SK-N-SH (cell line): ENCODE results near the gene GPR17. TPM values are rescaled to one million over a fixed set of nuclear protein-coding genes. Genes with fewer than 3 reads are reported as not detected.
A peak's percentile ranks its signal among the peaks of the same experiment; 100 is the strongest.

Source experiments
- CTCF ChIA-PET: fragments of 300-600, 350-600 bp; formaldehyde crosslinking; extraction: SDS; loops from one replicate; lab custom pipeline; 2021; lab: Yijun Ruan, JAX
- POLR2A ChIA-PET: fragments of 350-600 bp; sonication (Branson Sonifier 250); formaldehyde crosslinking; extraction: SDS; loops from one replicate; lab custom pipeline; 2020; ENCODE audit warnings: antibody characterized with exemption, inconsistent platforms; lab: Yijun Ruan, JAX
- DNase-seq: peaks from one replicate; pipeline ENCODE4 v3.0.0; 2012
- H2AFZ ChIP-seq: fragments of 200-600 bp; sonication (generic); 2 replicates; pipeline ENCODE4 v1.8.1; 2016; ENCODE audit warnings: antibody characterized with exemption, mild to moderate bottlenecking, low read depth
- H3F3A ChIP-seq: fragments of 200-600 bp; sonication (generic); replicated peaks from 2 replicates; pipeline ENCODE3; 2016; ENCODE audit warnings: antibody characterized with exemption, mild to moderate bottlenecking; ENCODE audit not compliant: insufficient read depth
- H3K27ac ChIP-seq, 2 experiments: fragments of 200-500 bp in 1 of 2; fragments of 200-600 bp in 1 of 2; sonication (Bioruptor generic) in 1 of 2; sonication (generic), shearing (Covaris generic) in 1 of 2; 2 replicates each; pipeline versions ENCODE4 v1.5.1 to v1.6.1; 2014 to 2016; ENCODE audit warnings: low read depth in 2 of 2, inconsistent platforms in 1 of 2, low read length in 1 of 2, mild to moderate bottlenecking in 1 of 2, mixed read lengths in 1 of 2
- H3K27me3 ChIP-seq: fragments of 200-600 bp; sonication (generic), shearing (Covaris generic); 2 replicates; pipeline ENCODE4 v1.6.1; 2016; ENCODE audit warnings: mixed run types; ENCODE audit not compliant: insufficient read depth
- H3K36me3 ChIP-seq, 2 experiments: fragments of 200-500 bp in 1 of 2; fragments of 200-600 bp in 1 of 2; sonication (Bioruptor generic) in 1 of 2; sonication (generic) in 1 of 2; replicated peaks in 1 of 2; 2 replicates each; pipeline versions ENCODE3 to v1.5.1; 2014 to 2016; ENCODE audit warnings: low read length in 1 of 2, mild to moderate bottlenecking in 1 of 2; ENCODE audit not compliant: insufficient read depth in 2 of 2, control insufficient read depth in 1 of 2
- H3K4me1 ChIP-seq, 2 experiments: fragments of 200-500 bp in 1 of 2; fragments of 200-600 bp in 1 of 2; sonication (Bioruptor generic) in 1 of 2; sonication (generic), shearing (Covaris generic) in 1 of 2; 2 replicates each; pipeline versions ENCODE4 v1.5.1 to v1.6.1; 2014 to 2016; ENCODE audit warnings: low read depth in 1 of 2, low read length in 1 of 2, mixed run types in 1 of 2; ENCODE audit not compliant: insufficient read depth in 2 of 2, control insufficient read depth in 1 of 2
- H3K4me2 ChIP-seq: fragments of 200-600 bp; sonication (generic), shearing (Covaris generic); 2 replicates; pipeline ENCODE4 v1.6.1; 2017; ENCODE audit warnings: mixed run types
- H3K4me3 ChIP-seq, 2 experiments: fragments of 200-500 bp in 1 of 2; fragments of 200-600 bp in 1 of 2; sonication (Bioruptor generic) in 1 of 2; sonication (generic), shearing (Covaris generic) in 1 of 2; 2 replicates each; pipeline versions ENCODE4 v1.5.1 to v1.8.1; 2014 to 2016; ENCODE audit warnings: low read depth in 2 of 2, inconsistent platforms in 1 of 2, low read length in 1 of 2, mild to moderate bottlenecking in 1 of 2, mixed read lengths in 1 of 2, moderate library complexity in 1 of 2
- H3K79me2 ChIP-seq: fragments of 200-600 bp; sonication (generic); 2 replicates; pipeline ENCODE4 v1.8.1; 2017; ENCODE audit warnings: mild to moderate bottlenecking; ENCODE audit not compliant: insufficient read depth
- H3K9ac ChIP-seq: fragments of 200-600 bp; sonication (generic); 2 replicates; pipeline ENCODE4 v1.6.1; 2017; ENCODE audit warnings: mixed run types
- H3K9me2 ChIP-seq: fragments of 200-600 bp; sonication (generic); 2 replicates; pipeline ENCODE4 v1.6.1; 2017; ENCODE audit warnings: mixed run types
- H3K9me3 ChIP-seq: fragments of 200-600 bp; sonication (generic); 2 replicates; pipeline ENCODE4 v1.6.1; 2017; ENCODE audit warnings: mixed run types, mild to moderate bottlenecking, moderate library complexity
- H4K20me1 ChIP-seq: fragments of 200-600 bp; sonication (generic); 2 replicates; pipeline ENCODE4 v1.6.1; 2017; ENCODE audit warnings: mild to moderate bottlenecking, mixed run types; ENCODE audit not compliant: insufficient read depth
- CHD2 ChIP-seq: fragments of 150-350 bp; IDR thresholded peaks from 2 replicates; pipeline ENCODE4 v1.6.1; 2018; ENCODE audit warnings: low read length; ENCODE audit not compliant: partially characterized antibody
- ELF1 ChIP-seq: IDR thresholded peaks from 2 replicates; pipeline ENCODE4 v1.4.0; 2012
- EZH2phosphoT487 ChIP-seq: fragments of 200-600 bp; sonication (generic); IDR thresholded peaks from 2 replicates; pipeline ENCODE4 v1.6.1; 2017; ENCODE audit warnings: low read depth, mixed run types, mild to moderate bottlenecking, antibody characterized with exemption, moderate library complexity, borderline replicate concordance
- GABPA ChIP-seq: IDR thresholded peaks from 2 replicates; pipeline ENCODE4 v1.4.0; 2012; ENCODE audit warnings: low read depth, mild to moderate bottlenecking
- GATA2 ChIP-seq: sonication (generic); formaldehyde crosslinking; IDR thresholded peaks from 2 replicates; pipeline ENCODE4 v1.5.0; 2020; ENCODE audit warnings: mild to moderate bottlenecking, missing genetic modification reagents
- JUND ChIP-seq: IDR thresholded peaks from 2 replicates; pipeline ENCODE4 v1.4.0; 2012
- NFIC ChIP-seq: IDR thresholded peaks from 2 replicates; pipeline ENCODE4 v1.4.0; 2012; ENCODE audit warnings: borderline replicate concordance
- NRF1 ChIP-seq: IDR thresholded peaks from 2 replicates; pipeline ENCODE4 v1.6.1; 2012; ENCODE audit warnings: low read depth, mild to moderate bottlenecking, low read length
- RFX5 ChIP-seq: IDR thresholded peaks from 2 replicates; pipeline ENCODE4 v1.6.1; 2012; ENCODE audit warnings: mild to moderate bottlenecking, improper control_type of control experiment, low read length
- SMC3 ChIP-seq: IDR thresholded peaks from 2 replicates; pipeline ENCODE4 v1.6.1; 2012; ENCODE audit warnings: low read depth, low read length, improper control_type of control experiment
- TEAD4 ChIP-seq: IDR thresholded peaks from 2 replicates; pipeline ENCODE4 v1.4.0; 2012; ENCODE audit warnings: mild to moderate bottlenecking, borderline replicate concordance; ENCODE audit not compliant: insufficient read depth
- WGBS: methylation state at CpG from one replicate; pipeline ENCODE4 v1.1.6; 2017; ENCODE audit warnings: low lambda C conversion rate; 5-methylcytosine and 5-hydroxymethylcytosine counted together
- polyA plus RNA-seq, 3 experiments: library from polyadenylated mRNA; depleted of rRNA; stranded (reverse); fragments of >200 nt; gene quantifications; 2 replicates each; pipeline ENCODE4 v1.2.3, GENCODE V29; 2012
- TF ChIP-seq, protein P1 (sequence below): IDR thresholded peaks from 2 replicates; pipeline ENCODE4; 2012
- TF ChIP-seq, protein P2 (sequence below): fragments of 200-600 bp; sonication (generic); IDR thresholded peaks from 2 replicates; pipeline ENCODE4 v1.6.1; 2017; ENCODE audit warnings: antibody characterized with exemption, mild to moderate bottlenecking, moderate library complexity
- TF ChIP-seq, protein P3 (sequence below): IDR thresholded peaks from 2 replicates; pipeline ENCODE4 v1.6.1; 2012; ENCODE audit warnings: mild to moderate bottlenecking, low read depth, low read length, moderate library complexity
- TF ChIP-seq, protein P4 (sequence below): fragments of 150-350 bp; IDR thresholded peaks from 2 replicates; pipeline ENCODE4 v1.6.1; 2017; ENCODE audit warnings: antibody characterized with exemption, low read length, low read depth, borderline replicate concordance
- TF ChIP-seq, protein P5 (sequence below): IDR thresholded peaks from 2 replicates; pipeline ENCODE4 v1.4.0; 2012; ENCODE audit warnings: low read depth

The GPR17 gene
- polyA plus RNA-seq, 1 of the 3 experiments (the other 2 are of a cell fraction), result 0.03 TPM

DNA sequence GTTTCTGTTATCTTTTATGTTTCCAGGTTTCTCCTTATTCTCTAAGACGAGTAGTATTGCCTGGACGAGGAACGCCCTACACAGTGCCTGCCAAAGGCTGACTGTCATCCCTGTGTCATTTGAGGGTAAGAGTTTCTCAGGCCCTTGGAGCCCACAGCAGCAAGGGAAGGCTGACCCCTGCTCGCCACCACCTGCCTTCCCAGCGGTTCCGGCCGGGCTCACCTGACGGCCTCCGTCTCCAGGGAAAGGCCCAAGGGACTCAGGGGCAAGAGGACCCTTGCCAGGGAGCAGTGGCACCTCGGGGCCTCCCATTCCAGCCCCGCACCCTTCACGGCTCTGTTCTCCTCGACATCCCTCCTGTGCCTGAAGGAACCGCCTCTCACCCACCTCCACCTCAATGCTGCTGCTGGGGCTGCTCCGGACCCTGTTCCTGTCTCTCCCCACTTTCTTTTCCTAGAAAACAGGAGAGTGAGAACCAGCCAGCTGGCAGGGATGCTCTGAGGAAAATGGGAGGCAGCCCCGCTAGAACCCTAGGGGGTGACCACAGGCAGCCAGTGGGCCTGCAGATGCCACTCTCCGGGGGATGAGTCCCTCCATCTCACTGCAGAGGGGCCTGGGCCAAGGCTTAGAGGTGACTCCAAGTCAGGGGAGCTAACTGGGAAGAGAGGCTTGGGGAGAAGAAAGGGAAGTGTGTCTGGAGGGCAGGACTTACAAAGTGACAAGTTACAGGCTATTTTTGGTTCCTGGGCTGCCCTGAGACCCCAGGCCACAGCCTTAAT lies 27.5 kb downstream of the GPR17 start (continued):
- TF ChIP-seq RFX5 (no peak), GABPA (no peak), NFIC (no peak), GATA2 (CRISPR knock-in tag) (no peak), NRF1 (no peak)
- TF ChIP-seq, protein P1, sequence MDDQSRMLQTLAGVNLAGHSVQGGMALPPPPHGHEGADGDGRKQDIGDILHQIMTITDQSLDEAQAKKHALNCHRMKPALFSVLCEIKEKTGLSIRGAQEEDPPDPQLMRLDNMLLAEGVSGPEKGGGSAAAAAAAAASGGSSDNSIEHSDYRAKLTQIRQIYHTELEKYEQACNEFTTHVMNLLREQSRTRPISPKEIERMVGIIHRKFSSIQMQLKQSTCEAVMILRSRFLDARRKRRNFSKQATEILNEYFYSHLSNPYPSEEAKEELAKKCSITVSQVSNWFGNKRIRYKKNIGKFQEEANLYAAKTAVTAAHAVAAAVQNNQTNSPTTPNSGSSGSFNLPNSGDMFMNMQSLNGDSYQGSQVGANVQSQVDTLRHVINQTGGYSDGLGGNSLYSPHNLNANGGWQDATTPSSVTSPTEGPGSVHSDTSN, result no peak
- TF ChIP-seq, protein P2, sequence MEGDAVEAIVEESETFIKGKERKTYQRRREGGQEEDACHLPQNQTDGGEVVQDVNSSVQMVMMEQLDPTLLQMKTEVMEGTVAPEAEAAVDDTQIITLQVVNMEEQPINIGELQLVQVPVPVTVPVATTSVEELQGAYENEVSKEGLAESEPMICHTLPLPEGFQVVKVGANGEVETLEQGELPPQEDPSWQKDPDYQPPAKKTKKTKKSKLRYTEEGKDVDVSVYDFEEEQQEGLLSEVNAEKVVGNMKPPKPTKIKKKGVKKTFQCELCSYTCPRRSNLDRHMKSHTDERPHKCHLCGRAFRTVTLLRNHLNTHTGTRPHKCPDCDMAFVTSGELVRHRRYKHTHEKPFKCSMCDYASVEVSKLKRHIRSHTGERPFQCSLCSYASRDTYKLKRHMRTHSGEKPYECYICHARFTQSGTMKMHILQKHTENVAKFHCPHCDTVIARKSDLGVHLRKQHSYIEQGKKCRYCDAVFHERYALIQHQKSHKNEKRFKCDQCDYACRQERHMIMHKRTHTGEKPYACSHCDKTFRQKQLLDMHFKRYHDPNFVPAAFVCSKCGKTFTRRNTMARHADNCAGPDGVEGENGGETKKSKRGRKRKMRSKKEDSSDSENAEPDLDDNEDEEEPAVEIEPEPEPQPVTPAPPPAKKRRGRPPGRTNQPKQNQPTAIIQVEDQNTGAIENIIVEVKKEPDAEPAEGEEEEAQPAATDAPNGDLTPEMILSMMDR, result no peak

DNA sequence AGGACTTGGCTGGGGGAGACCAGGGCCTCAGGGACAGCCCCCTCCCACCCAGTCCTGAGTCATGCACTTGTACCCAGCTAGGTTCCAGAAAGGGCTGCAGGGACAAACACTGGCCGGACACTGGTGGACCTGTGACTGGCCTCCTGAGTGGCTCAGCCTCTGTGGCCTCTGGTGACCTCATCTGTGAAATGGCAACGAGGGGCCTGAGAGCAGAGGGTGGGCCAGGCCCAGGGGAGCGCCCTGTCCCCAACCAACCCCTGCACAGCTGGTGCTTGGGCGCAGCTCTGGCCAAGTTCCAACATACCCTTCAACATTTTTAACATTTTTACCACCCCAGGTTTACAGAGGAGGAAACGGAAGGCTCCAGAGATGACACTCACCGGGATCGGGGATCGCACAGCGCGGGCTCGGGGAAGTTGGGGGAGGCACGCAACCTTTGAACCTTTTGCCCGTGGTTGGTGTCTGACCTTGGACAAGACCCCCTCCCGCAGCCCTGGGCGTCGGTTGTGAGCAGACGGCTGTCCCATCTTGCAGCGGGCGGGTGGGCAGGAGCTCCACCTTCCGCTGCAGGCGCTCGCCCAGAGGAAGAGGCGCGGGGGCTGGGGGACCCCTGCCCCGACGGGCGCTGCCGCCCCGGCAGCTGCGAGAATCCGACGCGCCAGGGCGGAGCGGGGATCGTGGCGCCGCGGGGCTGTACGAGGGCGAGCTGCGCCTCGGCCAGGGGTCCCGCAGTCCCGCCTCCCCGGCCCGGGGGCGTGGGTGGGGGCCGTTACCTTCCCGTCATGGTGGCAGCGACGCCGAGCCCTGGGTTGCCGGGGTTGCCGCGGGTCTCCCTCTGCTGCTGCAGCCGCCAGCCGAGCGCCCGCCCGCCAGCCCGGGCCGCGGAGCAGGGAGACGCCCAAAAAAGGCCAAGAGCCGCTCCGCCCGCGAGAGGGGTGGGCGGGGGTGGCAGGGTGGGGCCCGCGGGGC lies 28.6 kb downstream of the GPR17 start:
- H3K9ac ChIP-seq, result no peak overlapping the region
- no peaks in the 10 kb centered on the region for H3F3A ChIP-seq
- H3K4me3 ChIP-seq, result peak overlapping the region; percentile 35 to 51; a peak in 3 of 4 replicates
- no peaks in the 10 kb centered on the region for H4K20me1 ChIP-seq
- peak overlapping the region; percentile 68 for H3K4me2 ChIP-seq
- 45% methylated on average over 30 of the region's 72 CpGs for WGBS
- H3K27me3 ChIP-seq, result peaks cover 14% of the 10 kb centered on the region; the same call in 1 of the 2 replicates
- no peaks in the 10 kb centered on the region for H3K9me2 ChIP-seq
- DNase-seq, result peak; percentile 85
- POLR2A ChIA-PET, result interaction anchor here (0.6 to 2.0 kb wide), 2 partner anchors 11 to 268 kb away, joined by 3 to 6 read pairs; no protein-coding TSS in a partner anchor
- H3K4me1 ChIP-seq, result peaks cover 0 to 6% of the 10 kb centered on the region in 2 experiments; a peak in 1 of 4 replicates
- H3K27ac ChIP-seq, result no peak overlapping the region
- CTCF ChIA-PET, result interaction anchor here (0.6 to 3.4 kb wide), 15 partner anchors 13 to 477 kb away, joined by 3 to 21 read pairs (median 5); partner anchors contain the start of gene IWS1
- no peaks in the 10 kb centered on the region for H3K79me2 ChIP-seq
- H2AFZ ChIP-seq, result peak overlapping the region; percentile 41; the same call in 1 of the 2 replicates
- H3K36me3 ChIP-seq, result no peaks in the 10 kb centered on the region
- no peaks in the 10 kb centered on the region for H3K9me3 ChIP-seq
- TF ChIP-seq CHD2 (no peak), EZH2phosphoT487 (no peak), GATA2 (CRISPR knock-in tag) (no peak), SMC3 (no peak), JUND (no peak), TEAD4 (no peak), ELF1 (no peak)
- TF ChIP-seq, protein P2, result no peak
- TF ChIP-seq, protein P3, sequence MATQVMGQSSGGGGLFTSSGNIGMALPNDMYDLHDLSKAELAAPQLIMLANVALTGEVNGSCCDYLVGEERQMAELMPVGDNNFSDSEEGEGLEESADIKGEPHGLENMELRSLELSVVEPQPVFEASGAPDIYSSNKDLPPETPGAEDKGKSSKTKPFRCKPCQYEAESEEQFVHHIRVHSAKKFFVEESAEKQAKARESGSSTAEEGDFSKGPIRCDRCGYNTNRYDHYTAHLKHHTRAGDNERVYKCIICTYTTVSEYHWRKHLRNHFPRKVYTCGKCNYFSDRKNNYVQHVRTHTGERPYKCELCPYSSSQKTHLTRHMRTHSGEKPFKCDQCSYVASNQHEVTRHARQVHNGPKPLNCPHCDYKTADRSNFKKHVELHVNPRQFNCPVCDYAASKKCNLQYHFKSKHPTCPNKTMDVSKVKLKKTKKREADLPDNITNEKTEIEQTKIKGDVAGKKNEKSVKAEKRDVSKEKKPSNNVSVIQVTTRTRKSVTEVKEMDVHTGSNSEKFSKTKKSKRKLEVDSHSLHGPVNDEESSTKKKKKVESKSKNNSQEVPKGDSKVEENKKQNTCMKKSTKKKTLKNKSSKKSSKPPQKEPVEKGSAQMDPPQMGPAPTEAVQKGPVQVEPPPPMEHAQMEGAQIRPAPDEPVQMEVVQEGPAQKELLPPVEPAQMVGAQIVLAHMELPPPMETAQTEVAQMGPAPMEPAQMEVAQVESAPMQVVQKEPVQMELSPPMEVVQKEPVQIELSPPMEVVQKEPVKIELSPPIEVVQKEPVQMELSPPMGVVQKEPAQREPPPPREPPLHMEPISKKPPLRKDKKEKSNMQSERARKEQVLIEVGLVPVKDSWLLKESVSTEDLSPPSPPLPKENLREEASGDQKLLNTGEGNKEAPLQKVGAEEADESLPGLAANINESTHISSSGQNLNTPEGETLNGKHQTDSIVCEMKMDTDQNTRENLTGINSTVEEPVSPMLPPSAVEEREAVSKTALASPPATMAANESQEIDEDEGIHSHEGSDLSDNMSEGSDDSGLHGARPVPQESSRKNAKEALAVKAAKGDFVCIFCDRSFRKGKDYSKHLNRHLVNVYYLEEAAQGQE, result no peak
- TF ChIP-seq, protein P4, sequence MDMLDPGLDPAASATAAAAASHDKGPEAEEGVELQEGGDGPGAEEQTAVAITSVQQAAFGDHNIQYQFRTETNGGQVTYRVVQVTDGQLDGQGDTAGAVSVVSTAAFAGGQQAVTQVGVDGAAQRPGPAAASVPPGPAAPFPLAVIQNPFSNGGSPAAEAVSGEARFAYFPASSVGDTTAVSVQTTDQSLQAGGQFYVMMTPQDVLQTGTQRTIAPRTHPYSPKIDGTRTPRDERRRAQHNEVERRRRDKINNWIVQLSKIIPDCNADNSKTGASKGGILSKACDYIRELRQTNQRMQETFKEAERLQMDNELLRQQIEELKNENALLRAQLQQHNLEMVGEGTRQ, result no peak
- TF ChIP-seq, protein P5, sequence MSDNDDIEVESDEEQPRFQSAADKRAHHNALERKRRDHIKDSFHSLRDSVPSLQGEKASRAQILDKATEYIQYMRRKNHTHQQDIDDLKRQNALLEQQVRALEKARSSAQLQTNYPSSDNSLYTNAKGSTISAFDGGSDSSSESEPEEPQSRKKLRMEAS, result no peak
